Fibroblast of skin of right quadriceps (primary cell): ENCODE data around the gene SPSB2.
A peak's percentile ranks its signal among the peaks of the same experiment; 100 is the strongest.
"Not testable (repeated sequence)": the region's sequence is repeated elsewhere in the genome, so short reads cannot be mapped to it uniquely, and the experiment has no call there.

Experiments used
- DNase-seq: peaks from one replicate; pipeline ENCODE4 v3.0.0-alpha.2; 2013

SPSB2 gene

DNA sequence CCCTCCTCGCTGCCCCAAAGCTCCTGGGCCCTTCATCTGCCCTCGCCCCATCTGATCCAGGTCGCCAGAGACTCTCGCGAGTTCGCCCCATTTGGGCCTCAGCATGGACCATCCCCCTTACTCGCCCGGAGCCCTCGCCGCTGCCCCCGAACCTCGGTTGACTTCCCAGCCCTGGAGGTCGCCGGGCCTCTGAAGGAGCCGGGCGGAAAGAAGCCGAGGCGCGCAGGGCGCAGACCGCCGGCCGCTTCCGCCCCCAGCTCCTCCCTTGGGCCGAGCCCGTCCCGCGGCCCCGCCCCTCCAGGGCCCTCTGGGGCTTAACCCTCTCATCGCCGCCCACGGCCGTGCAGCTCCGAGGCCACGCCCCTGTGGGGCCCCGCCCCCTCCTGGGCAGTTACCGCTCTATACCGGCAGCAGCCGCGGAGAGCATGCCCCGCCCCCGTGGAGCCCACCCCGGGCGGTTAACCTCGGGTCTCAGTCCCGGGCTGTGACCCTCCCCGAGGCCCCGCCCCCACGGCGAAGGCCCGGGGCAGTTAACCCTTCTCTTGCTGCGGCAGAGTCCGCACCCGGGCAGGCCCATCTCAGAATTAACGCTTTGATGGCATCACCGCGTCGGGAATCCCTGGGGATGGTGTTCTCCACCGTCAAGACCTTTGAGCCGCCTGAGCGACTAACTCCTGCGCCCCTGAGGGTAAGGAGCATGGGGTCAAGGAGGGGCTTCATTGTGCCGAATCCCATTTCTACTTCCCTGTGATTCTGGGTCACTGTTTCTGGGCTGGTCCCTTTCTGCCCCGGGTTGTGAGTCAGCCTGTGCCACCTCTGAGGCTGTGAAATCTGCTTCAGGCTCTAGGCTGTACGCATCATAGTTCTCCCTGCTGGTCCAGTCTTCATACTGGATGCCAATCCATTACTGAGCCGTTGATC lies at the start of gene SPSB2:
TSS of gene SPSB2 (minus strand) at position 210 of the 921 bp plus-strand sequence. CDS start 402 bp downstream, outside the sequence.
- DNase-seq, result peak; percentile 93

GRCh38 chr12:6921996-6922946 lies 49.2 kb upstream of the SPSB2 start:
- DNase-seq, result no peak

DNA sequence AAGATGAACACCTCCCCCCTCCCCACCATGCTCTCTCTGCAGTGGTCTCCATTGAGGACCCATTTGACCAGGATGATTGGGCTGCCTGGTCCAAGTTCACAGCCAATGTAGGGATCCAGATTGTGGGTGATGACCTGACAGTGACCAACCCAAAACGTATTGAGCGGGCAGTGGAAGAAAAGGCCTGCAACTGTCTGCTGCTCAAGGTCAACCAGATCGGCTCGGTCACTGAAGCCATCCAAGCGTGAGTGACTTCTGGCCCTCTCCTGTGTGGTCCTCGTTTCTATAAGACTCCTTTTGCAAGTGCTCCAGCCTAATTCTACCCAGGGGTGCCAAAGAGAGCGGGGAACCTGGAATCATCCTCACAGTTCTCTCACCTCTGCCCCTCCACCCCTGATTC lies 48.4 kb upstream of the SPSB2 start:
- DNase-seq, result no peak

DNA sequence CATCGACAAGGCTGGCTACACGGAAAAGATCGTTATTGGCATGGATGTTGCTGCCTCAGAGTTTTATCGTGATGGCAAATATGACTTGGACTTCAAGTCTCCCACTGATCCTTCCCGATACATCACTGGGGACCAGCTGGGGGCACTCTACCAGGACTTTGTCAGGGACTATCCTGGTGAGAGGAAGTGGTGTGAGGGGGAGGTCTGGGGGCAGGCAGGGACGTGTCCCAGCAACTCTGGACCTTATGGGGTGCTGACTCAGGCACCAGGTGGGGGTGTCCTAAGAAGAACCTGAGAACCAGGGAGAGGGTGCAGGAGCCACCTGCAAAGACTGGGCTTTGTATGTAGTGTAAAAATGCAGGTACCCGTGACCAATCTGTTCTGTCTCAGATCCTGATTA lies 46.5 kb upstream of the SPSB2 start:
- DNase-seq, result no peak

DNA sequence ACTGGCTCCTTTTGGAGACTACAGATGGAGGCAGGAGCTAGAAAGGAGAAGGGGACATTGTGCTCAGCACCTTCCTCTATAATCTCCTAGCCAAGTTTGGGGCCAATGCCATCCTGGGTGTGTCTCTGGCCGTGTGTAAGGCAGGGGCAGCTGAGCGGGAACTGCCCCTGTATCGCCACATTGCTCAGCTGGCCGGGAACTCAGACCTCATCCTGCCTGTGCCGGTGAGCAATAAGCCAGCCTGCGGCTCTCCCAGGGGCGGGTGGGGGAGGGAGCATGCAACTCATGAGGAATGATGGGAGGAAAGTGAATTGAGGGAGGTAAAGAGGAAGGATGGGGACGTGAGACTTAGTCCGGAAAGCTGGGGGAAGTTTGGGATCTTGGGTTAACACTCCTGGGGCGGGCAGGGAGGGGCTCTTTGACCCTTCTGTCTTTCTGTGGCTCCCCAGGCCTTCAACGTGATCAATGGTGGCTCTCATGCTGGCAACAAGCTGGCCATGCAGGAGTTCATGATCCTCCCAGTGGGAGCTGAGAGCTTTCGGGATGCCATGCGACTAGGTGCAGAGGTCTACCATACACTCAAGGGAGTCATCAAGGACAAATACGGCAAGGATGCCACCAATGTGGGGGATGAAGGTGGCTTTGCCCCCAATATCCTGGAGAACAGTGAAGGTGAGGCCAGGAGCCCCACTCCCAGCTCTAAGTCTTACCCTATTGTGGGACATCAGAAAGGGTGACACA lies 44.6 kb upstream of the SPSB2 start:
- peak; percentile 53 for DNase-seq

DNA sequence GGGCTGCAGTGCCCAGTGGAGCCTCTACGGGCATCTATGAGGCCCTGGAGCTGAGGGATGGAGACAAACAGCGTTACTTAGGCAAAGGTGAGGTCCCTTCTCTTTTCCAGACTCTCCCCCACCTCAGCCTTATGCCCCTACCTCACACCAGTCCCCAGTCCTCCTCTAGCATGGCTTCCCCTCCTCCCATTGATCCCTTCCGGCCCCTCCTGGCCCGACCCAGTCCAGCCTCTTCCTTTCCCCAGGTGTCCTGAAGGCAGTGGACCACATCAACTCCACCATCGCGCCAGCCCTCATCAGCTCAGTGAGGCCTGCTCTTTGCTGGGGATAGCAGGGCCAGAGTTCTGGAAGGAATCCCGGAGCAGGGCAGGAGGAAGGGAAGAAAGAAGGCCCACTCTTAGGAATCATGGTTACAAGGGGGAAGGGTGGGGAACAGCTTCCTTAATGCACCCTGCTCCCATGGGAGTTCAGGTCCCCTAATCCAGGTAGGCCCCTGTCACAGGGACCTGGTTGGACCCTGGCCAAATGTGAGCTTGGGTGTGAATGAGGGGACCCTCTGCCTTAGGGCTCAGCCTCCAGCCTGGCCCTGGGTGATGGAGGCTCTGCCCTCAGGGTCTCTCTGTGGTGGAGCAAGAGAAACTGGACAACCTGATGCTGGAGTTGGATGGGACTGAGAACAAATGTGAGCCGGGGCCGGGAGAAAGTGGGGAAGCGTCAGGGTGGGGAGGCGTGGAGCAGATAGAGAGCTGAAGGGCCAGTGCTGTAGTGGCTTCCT lies 43.5 kb upstream of the SPSB2 start:
- DNase-seq, result no peak

DNA sequence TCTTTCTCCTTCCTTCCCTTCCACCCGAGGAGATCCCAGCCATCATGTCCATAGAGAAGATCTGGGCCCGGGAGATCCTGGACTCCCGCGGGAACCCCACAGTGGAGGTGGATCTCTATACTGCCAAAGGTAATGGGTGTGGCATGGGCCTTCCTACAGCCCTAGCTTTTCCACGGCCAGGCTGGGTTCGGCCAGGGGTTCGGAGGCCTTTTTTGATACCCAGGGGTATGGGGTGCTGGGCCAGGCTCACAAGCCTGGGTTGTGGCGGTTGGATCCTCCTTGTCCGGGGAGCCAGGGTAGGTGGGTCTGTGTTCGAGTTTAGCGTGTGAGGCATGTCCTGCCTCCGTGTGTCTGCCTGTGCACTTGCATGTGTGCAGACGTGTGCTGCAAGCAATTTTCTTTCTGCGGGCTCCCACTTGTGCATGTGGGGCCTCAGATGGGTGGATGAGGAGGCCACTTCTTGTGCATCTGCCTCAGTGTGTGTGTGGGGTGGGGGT lies 42.7 kb upstream of the SPSB2 start:
- no peak for DNase-seq

- DNase-seq, result no peak
Observed at GRCh38 chr12:6914947-6915788, 42.1 kb upstream of the SPSB2 start.

DNA sequence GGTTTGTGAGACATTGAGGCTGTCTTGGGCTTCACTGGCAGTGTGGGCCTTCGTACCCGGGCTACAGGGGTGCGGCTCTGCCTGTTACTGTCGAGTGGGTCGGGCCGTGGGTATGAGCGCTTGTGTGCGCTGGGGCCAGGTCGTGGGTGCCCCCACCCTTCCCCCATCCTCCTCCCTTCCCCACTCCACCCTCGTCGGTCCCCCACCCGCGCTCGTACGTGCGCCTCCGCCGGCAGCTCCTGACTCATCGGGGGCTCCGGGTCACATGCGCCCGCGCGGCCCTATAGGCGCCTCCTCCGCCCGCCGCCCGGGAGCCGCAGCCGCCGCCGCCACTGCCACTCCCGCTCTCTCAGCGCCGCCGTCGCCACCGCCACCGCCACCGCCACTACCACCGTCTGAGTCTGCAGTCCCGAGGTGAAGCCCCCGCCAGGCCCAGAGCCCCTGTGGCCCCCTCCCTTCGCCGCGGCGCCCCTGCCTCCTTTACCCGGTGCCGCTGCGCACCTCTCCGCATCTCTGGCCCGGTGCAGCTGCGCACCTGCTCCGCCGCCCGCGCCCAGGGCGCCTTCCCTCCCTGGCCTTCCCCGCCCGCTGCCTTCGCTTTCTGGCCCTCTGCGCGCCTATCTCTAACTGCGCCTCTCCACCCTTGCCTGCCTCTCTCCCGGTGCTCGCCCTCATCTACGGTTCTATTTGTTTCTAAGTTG lies 41.3 kb upstream of the SPSB2 start, which contains the start of gene ENO2:
TSS of gene ENO2 (plus strand) at position 335 of the 701 bp plus-strand sequence. CDS start 1,253 bp downstream, outside the sequence.
- peak; percentile 71 for DNase-seq

GRCh38 chr12:6912164-6912935 lies 39.2 kb upstream of the SPSB2 start:
- DNase-seq, result no peak

DNA sequence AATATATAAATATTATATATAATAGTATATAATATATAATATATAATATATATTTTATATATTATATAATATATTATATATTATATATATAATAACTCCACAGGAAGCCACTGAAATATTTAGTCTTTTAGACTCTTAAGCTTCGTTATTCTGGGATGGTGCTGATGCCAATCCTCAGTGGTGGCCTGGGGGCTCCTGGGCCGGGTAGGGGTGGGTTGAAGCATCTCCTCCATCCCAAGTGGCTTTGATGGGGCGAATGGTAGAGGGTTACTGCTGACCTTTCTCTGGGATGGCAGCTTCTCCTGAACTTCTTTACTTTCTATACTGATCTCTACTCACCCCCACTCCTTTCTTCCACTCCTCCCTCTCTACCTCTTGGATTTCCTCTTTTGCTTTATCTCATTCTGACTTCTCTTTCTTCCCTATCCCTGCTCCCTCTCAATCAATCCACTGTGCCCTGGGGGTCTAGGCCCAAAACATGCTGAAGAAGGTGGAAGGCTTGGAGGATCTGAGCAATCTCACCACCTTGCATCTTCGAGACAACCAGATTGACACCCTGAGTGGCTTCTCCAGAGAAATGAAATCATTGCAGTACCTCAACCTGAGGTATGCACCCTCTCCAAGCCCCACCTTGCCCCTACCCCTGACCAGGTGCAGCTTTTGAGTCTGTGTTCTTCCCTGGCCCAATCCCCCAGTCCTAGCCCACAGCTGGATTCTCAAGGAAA lies 36.5 kb upstream of the SPSB2 start:
- no peak for DNase-seq

GRCh38 chr12:6908141-6908540 lies 35.0 kb upstream of the SPSB2 start:
- DNase-seq, result not testable (repeated sequence)

DNA sequence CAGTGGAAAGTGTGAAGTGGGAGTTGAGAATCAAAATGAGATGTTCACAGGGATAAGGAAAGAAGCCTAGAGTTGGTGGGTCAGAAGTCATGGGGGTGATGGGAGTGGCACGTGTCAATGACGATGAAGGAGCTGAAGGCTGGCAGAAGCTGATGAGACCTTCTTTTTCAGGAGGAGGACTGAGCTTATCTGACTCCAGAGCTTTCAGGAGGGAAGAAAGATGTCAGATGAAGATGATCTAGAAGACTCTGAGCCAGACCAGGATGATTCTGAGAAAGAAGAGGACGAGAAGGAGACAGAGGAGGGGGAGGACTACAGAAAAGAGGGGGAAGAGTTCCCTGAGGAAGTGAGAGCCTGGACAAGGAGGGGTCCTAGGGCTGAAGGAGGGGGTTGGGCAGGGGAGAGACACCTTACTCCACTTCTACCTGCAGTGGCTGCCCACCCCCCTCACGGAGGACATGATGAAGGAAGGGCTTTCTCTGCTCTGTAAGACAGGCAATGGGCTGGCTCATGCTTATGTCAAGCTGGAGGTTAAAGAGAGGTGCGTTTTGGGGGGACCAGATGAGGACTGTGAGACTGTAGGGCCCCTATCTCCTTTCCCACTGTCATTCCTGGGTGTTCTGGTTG lies 32.4 kb upstream of the SPSB2 start:
- DNase-seq, result no peak

DNA sequence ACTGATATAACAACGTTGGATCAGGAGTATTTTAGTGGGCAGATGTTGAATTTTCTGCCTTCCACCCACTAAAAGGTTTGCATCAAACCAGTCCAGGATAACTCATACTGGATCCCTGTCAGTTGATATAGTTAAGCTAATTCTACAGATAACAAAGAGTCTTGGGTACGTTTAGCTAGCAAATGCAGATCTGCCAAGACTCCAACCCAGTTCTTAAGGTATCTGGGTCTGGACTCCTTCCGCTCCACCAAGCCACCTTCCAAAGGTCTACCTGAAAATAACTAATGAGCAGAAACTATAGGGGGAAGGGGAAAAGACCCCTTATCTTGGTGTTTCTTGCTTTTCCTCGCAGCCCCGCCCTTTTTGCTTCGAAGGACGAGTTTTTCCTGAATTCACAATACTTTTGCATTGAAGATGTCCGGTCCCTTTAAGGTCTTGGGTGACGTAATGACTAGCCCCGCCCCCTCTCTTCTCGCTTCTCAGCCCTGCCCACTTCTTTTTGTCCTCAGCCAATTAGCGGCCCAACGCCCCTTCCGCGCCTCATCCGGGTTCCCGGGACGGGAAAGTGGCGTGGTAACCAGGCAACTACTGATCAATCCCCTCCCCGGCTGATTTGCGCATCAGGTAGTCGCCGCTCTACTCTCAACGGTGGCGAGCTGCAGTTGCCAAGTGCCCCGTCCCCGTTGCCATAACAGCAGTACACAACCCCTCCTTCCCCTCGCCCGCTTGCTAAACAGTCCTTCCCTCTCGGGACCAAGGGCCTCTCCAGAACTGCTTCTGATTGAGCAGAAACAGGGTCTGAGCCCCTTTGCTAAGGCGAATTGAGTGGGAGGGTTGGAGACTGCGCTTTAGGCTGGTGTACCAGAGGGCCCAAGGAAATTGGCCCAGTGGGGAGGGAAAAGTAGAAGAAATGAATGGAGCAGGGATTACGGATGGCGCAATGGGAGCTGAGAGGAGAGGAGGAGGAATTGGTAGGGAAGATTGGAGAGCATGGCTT lies 31.5 kb upstream of the SPSB2 start, which contains the start of gene LRRC23:
TSS of gene LRRC23 (plus strand) at position 543 of the 997 bp plus-strand sequence. CDS start 812 bp downstream, outside the sequence.
- peak; percentile 95 for DNase-seq

DNA sequence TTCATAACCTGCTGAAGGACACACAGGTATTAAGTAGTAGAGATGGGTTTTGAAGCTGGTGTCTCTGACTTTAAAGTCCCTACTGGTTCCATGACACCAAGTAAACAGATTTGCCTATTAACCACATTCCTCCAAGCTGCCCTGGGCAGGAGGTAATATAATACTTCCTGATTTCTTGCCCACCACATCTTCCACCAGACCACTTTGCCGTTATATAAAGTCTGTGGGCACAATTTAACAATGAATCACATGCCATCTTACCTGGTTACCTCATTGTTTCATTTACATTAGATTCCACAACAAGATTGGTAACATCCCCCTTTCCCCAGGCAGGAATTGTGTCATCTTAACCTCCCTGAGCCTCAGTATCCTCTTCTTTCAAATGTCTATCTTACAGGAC lies 30.6 kb upstream of the SPSB2 start:
- no peak for DNase-seq

GRCh38 chr12:6902448-6902847 lies 29.3 kb upstream of the SPSB2 start:
- DNase-seq, result no peak
